A549 (cell line): ENCODE data around the gene IGFN1.

ENCODE experiments used
- BHLHE40 ChIP-seq: IDR thresholded peaks from 2 replicates; pipeline ENCODE4 v1.6.1; 2012; ENCODE audit warnings: low read depth, low read length, inconsistent platforms
- EHMT2 ChIP-seq: fragments of 200-600 bp; sonication (generic); IDR thresholded peaks from 2 replicates; pipeline ENCODE4 v1.6.1; 2016; ENCODE audit warnings: antibody characterized with exemption, low read depth, mild to moderate bottlenecking, moderate library complexity
- JUN ChIP-seq, 2 experiments: fragments of >200 bp; sonication (Bioruptor Twin); formaldehyde crosslinking; IDR thresholded peaks; 2 replicates in 1 of 2; 3 replicates in 1 of 2; pipeline ENCODE4 v1.6.1; 2016 to 2017
- KDM5A ChIP-seq: fragments of 200-600 bp; sonication (generic); IDR thresholded peaks from 2 replicates; pipeline ENCODE4 v1.6.1; 2016; ENCODE audit warnings: antibody characterized with exemption, mild to moderate bottlenecking
- NPAS2 ChIP-seq: fragments of 250-450 bp; sonication (Bioruptor Pico); IDR thresholded peaks from 2 replicates; pipeline ENCODE4 v1.8.0; 2022; ENCODE audit warnings: mild to moderate bottlenecking, moderate library complexity, borderline replicate concordance
- RAD21 ChIP-seq, 2 experiments: fragments of >200 bp in 1 of 2; sonication (Bioruptor Twin) in 1 of 2; formaldehyde crosslinking in 1 of 2; IDR thresholded peaks in 1 of 2; conservative IDR thresholded peaks in 1 of 2; 2 replicates in 1 of 2; 3 replicates in 1 of 2; pipeline ENCODE4 v1.6.1; 2012 to 2018; ENCODE audit warnings: inconsistent platforms in 1 of 2
- RCOR1 ChIP-seq: fragments of 150-350 bp; IDR thresholded peaks from 2 replicates; pipeline ENCODE4 v1.6.1; 2014; ENCODE audit warnings: antibody characterized with exemption, low read length, low read depth
- RNF2 ChIP-seq: fragments of 200-600 bp; sonication (generic); IDR thresholded peaks from 2 replicates; pipeline ENCODE4 v1.6.1; 2016; ENCODE audit warnings: low read depth, mild to moderate bottlenecking, antibody characterized with exemption, moderate library complexity, borderline replicate concordance
- SMC3 ChIP-seq: fragments of >200 bp; sonication (Bioruptor Twin); formaldehyde crosslinking; IDR thresholded peaks from 3 replicates; pipeline ENCODE4 v1.6.1; 2018; ENCODE audit warnings: inconsistent platforms
- TF ChIP-seq, protein P1 (sequence below): fragments of >200 bp; sonication (Bioruptor Twin); formaldehyde crosslinking; IDR thresholded peaks from 3 replicates; pipeline ENCODE4 v1.5.1; 2016
- TF ChIP-seq, protein P2 (sequence below): fragments of 200-600 bp; sonication (generic); IDR thresholded peaks from 2 replicates; pipeline ENCODE4 v1.6.1; 2016; ENCODE audit warnings: antibody characterized with exemption, mild to moderate bottlenecking, moderate library complexity
- TF ChIP-seq, protein P3 (sequence below): fragments of 250-450 bp; sonication (Bioruptor Pico); IDR thresholded peaks from 2 replicates; pipeline ENCODE4 v1.5.0; 2021; ENCODE audit warnings: mild to moderate bottlenecking, moderate library complexity, borderline replicate concordance

DNA sequence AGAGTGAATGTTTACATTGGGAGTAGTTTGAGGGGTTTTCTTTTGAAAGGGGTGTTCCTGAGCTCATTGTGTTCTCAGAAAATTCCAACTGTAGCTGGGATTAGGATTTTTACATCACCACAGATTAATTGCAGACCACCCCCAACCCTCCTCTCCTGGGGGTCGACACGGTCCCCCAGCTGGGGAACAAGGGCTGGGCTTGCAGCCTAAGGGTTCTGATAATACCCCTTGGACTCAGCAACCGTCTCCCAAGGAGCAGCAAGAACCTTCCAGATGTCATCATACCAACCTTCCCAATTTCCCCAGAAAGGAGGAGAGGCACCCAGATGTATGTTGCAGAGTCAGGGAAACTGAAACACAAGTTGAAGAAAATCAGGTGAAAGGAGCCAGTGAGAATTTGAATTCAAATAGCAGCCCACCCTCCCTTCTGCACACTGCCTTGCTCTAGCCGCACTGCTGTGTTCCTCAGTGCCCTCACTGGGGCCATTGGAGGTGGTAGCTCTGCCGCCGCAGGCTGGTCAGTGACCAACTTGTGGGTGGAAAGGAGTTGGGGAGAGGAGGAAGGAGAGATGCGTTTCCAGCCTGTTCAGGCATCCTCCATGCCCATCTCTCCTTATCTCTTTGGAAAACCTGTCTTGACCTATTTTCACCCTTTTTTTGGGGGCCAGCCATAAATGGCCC lies 14.7 kb upstream of the IGFN1 start:
- TF ChIP-seq NPAS2 (no peak), BHLHE40 (no peak), KDM5A (no peak), RCOR1 (no peak), JUN (IDR thresholded peaks at IDR 0.05) (no peak), RAD21 (conservative IDR thresholded peaks at IDR 0.05 in 1 of 2, IDR thresholded peaks at IDR 0.05 in 1 of 2) (no peak), EHMT2 (no peak), RNF2 (no peak), SMC3 (no peak)
- TF ChIP-seq, protein P1, sequence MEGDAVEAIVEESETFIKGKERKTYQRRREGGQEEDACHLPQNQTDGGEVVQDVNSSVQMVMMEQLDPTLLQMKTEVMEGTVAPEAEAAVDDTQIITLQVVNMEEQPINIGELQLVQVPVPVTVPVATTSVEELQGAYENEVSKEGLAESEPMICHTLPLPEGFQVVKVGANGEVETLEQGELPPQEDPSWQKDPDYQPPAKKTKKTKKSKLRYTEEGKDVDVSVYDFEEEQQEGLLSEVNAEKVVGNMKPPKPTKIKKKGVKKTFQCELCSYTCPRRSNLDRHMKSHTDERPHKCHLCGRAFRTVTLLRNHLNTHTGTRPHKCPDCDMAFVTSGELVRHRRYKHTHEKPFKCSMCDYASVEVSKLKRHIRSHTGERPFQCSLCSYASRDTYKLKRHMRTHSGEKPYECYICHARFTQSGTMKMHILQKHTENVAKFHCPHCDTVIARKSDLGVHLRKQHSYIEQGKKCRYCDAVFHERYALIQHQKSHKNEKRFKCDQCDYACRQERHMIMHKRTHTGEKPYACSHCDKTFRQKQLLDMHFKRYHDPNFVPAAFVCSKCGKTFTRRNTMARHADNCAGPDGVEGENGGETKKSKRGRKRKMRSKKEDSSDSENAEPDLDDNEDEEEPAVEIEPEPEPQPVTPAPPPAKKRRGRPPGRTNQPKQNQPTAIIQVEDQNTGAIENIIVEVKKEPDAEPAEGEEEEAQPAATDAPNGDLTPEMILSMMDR = no peak
- TF ChIP-seq, protein P2, sequence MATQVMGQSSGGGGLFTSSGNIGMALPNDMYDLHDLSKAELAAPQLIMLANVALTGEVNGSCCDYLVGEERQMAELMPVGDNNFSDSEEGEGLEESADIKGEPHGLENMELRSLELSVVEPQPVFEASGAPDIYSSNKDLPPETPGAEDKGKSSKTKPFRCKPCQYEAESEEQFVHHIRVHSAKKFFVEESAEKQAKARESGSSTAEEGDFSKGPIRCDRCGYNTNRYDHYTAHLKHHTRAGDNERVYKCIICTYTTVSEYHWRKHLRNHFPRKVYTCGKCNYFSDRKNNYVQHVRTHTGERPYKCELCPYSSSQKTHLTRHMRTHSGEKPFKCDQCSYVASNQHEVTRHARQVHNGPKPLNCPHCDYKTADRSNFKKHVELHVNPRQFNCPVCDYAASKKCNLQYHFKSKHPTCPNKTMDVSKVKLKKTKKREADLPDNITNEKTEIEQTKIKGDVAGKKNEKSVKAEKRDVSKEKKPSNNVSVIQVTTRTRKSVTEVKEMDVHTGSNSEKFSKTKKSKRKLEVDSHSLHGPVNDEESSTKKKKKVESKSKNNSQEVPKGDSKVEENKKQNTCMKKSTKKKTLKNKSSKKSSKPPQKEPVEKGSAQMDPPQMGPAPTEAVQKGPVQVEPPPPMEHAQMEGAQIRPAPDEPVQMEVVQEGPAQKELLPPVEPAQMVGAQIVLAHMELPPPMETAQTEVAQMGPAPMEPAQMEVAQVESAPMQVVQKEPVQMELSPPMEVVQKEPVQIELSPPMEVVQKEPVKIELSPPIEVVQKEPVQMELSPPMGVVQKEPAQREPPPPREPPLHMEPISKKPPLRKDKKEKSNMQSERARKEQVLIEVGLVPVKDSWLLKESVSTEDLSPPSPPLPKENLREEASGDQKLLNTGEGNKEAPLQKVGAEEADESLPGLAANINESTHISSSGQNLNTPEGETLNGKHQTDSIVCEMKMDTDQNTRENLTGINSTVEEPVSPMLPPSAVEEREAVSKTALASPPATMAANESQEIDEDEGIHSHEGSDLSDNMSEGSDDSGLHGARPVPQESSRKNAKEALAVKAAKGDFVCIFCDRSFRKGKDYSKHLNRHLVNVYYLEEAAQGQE = no peak
- TF ChIP-seq, protein P3, sequence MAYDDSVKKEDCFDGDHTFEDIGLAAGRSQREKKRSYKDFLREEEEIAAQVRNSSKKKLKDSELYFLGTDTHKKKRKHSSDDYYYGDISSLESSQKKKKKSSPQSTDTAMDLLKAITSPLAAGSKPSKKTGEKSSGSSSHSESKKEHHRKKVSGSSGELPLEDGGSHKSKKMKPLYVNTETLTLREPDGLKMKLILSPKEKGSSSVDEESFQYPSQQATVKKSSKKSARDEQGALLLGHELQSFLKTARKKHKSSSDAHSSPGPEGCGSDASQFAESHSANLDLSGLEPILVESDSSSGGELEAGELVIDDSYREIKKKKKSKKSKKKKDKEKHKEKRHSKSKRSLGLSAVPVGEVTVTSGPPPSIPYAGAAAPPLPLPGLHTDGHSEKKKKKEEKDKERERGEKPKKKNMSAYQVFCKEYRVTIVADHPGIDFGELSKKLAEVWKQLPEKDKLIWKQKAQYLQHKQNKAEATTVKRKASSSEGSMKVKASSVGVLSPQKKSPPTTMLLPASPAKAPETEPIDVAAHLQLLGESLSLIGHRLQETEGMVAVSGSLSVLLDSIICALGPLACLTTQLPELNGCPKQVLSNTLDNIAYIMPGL = no peak
